LNCAP (cell line): ENCODE data around the gene DSC2.

ENCODE experiments used
- CTCF ChIP-seq: fragments of 450-650 bp; IDR thresholded peaks from 2 replicates; pipeline ENCODE4 v1.5.1; 2017; ENCODE audit warnings: mild to moderate bottlenecking

DSC2 gene

GRCh38 chr18:31050635-31051034 lies 51.6 kb downstream of the DSC2 start:
- TF ChIP-seq CTCF: no peak

- TF ChIP-seq CTCF: no peak
Measured at GRCh38 chr18:31049189-31049588, 53.0 kb downstream of the DSC2 start.

- TF ChIP-seq CTCF: no peak
Measured at GRCh38 chr18:31048216-31048615, 54.0 kb downstream of the DSC2 start.

- no peak for TF ChIP-seq CTCF
Measured at GRCh38 chr18:31046916-31047315, 55.3 kb downstream of the DSC2 start.

GRCh38 chr18:31045599-31045998 lies 56.6 kb downstream of the DSC2 start:
- no peak for TF ChIP-seq CTCF

- TF ChIP-seq CTCF: no peak
Measured at GRCh38 chr18:31044926-31045325, 57.3 kb downstream of the DSC2 start.

- TF ChIP-seq CTCF: no peak
Measured at GRCh38 chr18:31043709-31044108, 58.5 kb downstream of the DSC2 start.

- no peak for TF ChIP-seq CTCF
Measured at GRCh38 chr18:31042406-31043181, 59.6 kb downstream of the DSC2 start, which contains the start of gene DSC3. Gene DSC3, minus strand, starts transcription at chr18:31042742. Its CDS starts 82 bp downstream, at chr18:31042660.
